CD4-positive, CD25-positive, alpha-beta regulatory T cell (primary cell): ENCODE measurements around the gene PLEKHA8. TPM values are rescaled to one million over a fixed set of nuclear protein-coding genes. Genes with fewer than 3 reads are reported as not detected.

Source experiments
- ATAC-seq, 2 donors: fragments of 150-1000 bp; cut with Tn5 transposase; one replicate each; pipeline ENCODE4 v1.10.0; 2021; ENCODE audit warnings: low read depth in 2 of 2, moderate number of reproducible peaks in 2 of 2, moderate library complexity in 1 of 2
- DNase-seq, 3 donors: peaks; one replicate each; pipeline versions ENCODE4 v3.0.0 to v3.0.0-alpha.2; 2012 to 2022; ENCODE audit warnings: mixed read lengths in 1 of 3
- H3K27ac ChIP-seq: one replicate; pipeline ENCODE4 v1.7.0; 2013; ENCODE audit warnings: mild to moderate bottlenecking, low read length; ENCODE audit not compliant: insufficient read depth, poor library complexity, severe bottlenecking
- H3K27me3 ChIP-seq: one replicate; pipeline ENCODE4 v1.7.0; 2013; ENCODE audit warnings: low read length; ENCODE audit not compliant: control insufficient read depth, insufficient read depth
- H3K36me3 ChIP-seq: one replicate; pipeline ENCODE4 v1.7.0; 2013; ENCODE audit warnings: mild to moderate bottlenecking, low read length, moderate library complexity; ENCODE audit not compliant: control insufficient read depth, insufficient read depth
- H3K4me1 ChIP-seq: 2 replicates; pipeline ENCODE4 v1.7.0; 2013; ENCODE audit warnings: mild to moderate bottlenecking, low read length; ENCODE audit not compliant: insufficient read depth, control insufficient read depth, poor library complexity, severe bottlenecking
- H3K4me3 ChIP-seq: one replicate; pipeline ENCODE4 v1.7.0; 2013; ENCODE audit warnings: low read depth, mild to moderate bottlenecking, low read length, moderate library complexity
- H3K9me3 ChIP-seq, 2 experiments: 1 replicate in 1 of 2; 2 replicates in 1 of 2; pipeline ENCODE4 v1.7.0; 2013; ENCODE audit warnings: low read length in 2 of 2, mild to moderate bottlenecking in 1 of 2, moderate library complexity in 1 of 2; ENCODE audit not compliant: control insufficient read depth in 2 of 2
- H3K27ac Mint-ChIP-seq, 3 donors: one replicate each; pipeline ENCODE4 v1.8.0; 2020 to 2022; ENCODE audit warnings: mild to moderate bottlenecking in 3 of 3, mixed read lengths in 3 of 3, moderate library complexity in 2 of 3
- H3K27me3 Mint-ChIP-seq: one replicate; pipeline ENCODE4 v1.8.0; 2022; ENCODE audit warnings: mild to moderate bottlenecking, mixed read lengths
- H3K36me3 Mint-ChIP-seq: one replicate; pipeline ENCODE4 v1.8.0; 2020; ENCODE audit warnings: mixed read lengths
- H3K4me1 Mint-ChIP-seq, 4 donors: one replicate each; pipeline ENCODE4 v1.8.0; 2020 to 2022; ENCODE audit warnings: mixed read lengths in 4 of 4, mild to moderate bottlenecking in 1 of 4
- H3K4me3 Mint-ChIP-seq, 4 donors: one replicate each; pipeline ENCODE4 v1.8.0; 2020 to 2022; ENCODE audit warnings: mild to moderate bottlenecking in 4 of 4, mixed read lengths in 4 of 4, moderate library complexity in 3 of 4
- H3K9me3 Mint-ChIP-seq, 7 donors: one replicate each; pipeline ENCODE4 v1.8.0; 2020 to 2022; ENCODE audit warnings: mixed read lengths in 7 of 7, mild to moderate bottlenecking in 3 of 7, moderate library complexity in 2 of 7
- polyA plus RNA-seq, 4 donors: library from polyadenylated mRNA; unstranded; fragments of 300-500 nt; fragmentation: Illumina TruSeq; gene quantifications; one replicate each; pipeline ENCODE4 v1.2.3, GENCODE V29; 2021
- total RNA-seq: library from RNA; stranded (reverse); gene quantifications from one replicate; pipeline ENCODE4 v1.2.3, GENCODE V29; 2022

The PLEKHA8 gene
- total and polyA plus RNA-seq, 5 donors from 2014 or later, result 3.1 to 15.2 (median 8.0) TPM

GRCh38 chr7:30172451-30172850 lies 144.2 kb downstream of the PLEKHA8 start:
- Mint-ChIP-seq H3K36me3 (no peaks in the 10 kb centered on the region), H3K27me3 (no peaks in the 10 kb centered on the region), H3K4me1 (peaks cover 0 to 11% (median 0%) of the 10 kb centered on the region in 4 donors), H3K4me3 (no peak overlapping the region), H3K9me3 (peaks cover 0 to 2% (median 0%) of the 10 kb centered on the region in 7 donors), H3K27ac (no peak overlapping the region)
- ATAC-seq (no peak), DNase-seq (no peak)
- Histone ChIP-seq H3K27ac (no peak overlapping the region), H3K36me3 (no peaks in the 10 kb centered on the region), H3K9me3 (no peaks in the 10 kb centered on the region), H3K4me1 (no peaks in the 10 kb centered on the region), H3K27me3 (no peaks in the 10 kb centered on the region), H3K4me3 (no peak overlapping the region)

- H3K4me1 ChIP-seq, result no peaks in the 10 kb centered on the region
- Mint-ChIP-seq H3K9me3 (peaks cover 0 to 2% (median 0%) of the 10 kb centered on the region in 7 donors), H3K4me3 (no peak overlapping the region), H3K4me1 (peaks cover 0 to 13% (median 0%) of the 10 kb centered on the region in 4 donors), H3K27me3 (no peaks in the 10 kb centered on the region), H3K27ac (peak overlapping the region in 1 of 3 donors; percentile 47), H3K36me3 (no peaks in the 10 kb centered on the region)
- H3K9me3 ChIP-seq, result no peaks in the 10 kb centered on the region
- no peak overlapping the region for H3K4me3 ChIP-seq
- H3K27me3 ChIP-seq, result no peaks in the 10 kb centered on the region
- no peaks in the 10 kb centered on the region for H3K36me3 ChIP-seq
- no peak overlapping the region for H3K27ac ChIP-seq
- no peak for ATAC-seq
- DNase-seq, result no peak
Observed at GRCh38 chr7:30173058-30173897, 145.1 kb downstream of the PLEKHA8 start.

DNA sequence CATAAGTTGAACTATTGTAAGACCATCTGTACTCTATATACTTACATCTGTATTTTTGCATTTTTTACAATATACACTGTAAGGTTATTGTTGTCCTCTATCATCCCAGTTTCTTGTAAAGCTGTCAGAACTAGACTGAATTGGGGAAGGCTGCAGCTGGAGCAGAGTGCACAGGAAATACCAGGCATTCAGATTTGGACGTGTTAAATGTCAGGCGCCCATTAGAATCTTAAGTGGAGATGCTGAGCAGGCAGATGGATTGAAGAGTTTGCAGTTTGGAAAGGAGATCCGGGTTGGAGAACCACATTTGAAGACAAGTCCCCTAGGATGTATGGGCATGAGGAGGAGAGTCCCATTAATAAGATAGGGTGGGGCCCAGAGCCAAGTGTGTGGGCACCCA lies 147.0 kb downstream of the PLEKHA8 start:
- no peak for DNase-seq
- H3K9me3 ChIP-seq, result no peaks in the 10 kb centered on the region
- H3K4me1 ChIP-seq, result peaks cover 8% of the 10 kb centered on the region

DNA sequence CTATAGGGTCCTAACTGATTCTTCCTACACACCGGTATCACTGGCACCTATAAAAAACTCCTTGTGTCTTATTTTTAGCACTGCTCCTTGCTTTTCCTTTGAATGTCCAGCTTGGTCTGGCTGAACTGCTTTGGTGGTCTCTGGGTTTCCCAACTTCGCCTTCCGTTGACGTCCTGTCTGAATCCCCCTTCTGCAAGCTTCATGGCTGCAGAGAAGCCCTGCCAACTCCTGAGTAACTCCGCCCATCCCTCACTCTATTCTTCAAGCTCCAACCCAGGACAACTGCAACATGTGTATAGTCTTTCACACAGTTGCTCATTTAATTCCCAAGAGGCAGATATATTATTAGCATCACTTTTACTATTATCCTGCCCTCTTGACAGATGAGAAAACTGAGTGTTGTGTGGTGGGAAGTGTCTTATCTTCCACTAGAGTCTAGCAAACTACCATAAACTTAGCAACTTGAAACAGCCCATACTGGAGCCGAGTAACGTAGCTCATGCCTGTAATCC lies 147.5 kb downstream of the PLEKHA8 start:
- no peaks in the 10 kb centered on the region for H3K36me3 ChIP-seq
- Mint-ChIP-seq H3K4me3 (no peak overlapping the region), H3K9me3 (peaks cover 0 to 2% (median 0%) of the 10 kb centered on the region in 7 donors), H3K4me1 (peaks cover 0 to 13% (median 10%) of the 10 kb centered on the region in 4 donors), H3K27me3 (no peaks in the 10 kb centered on the region), H3K27ac (peak overlapping the region in 1 of 3 donors; percentile 1), H3K36me3 (no peaks in the 10 kb centered on the region)
- H3K27ac ChIP-seq, result no peak overlapping the region
- peaks cover 8% of the 10 kb centered on the region for H3K4me1 ChIP-seq
- DNase-seq (no peak), ATAC-seq (no peak)
- H3K4me3 ChIP-seq, result no peak overlapping the region
- H3K9me3 ChIP-seq, result no peaks in the 10 kb centered on the region
- no peaks in the 10 kb centered on the region for H3K27me3 ChIP-seq

More for the DNA sequence above, 147.0 kb downstream of the PLEKHA8 start:
- ATAC-seq, result no peak
- Mint-ChIP-seq H3K27me3 (no peaks in the 10 kb centered on the region), H3K4me1 (peaks cover 0 to 13% (median 9%) of the 10 kb centered on the region in 4 donors), H3K27ac (no peak overlapping the region), H3K4me3 (no peak overlapping the region), H3K9me3 (peaks cover 0 to 2% (median 0%) of the 10 kb centered on the region in 7 donors), H3K36me3 (no peaks in the 10 kb centered on the region)
- Histone ChIP-seq H3K27me3 (no peaks in the 10 kb centered on the region), H3K27ac (no peak overlapping the region), H3K36me3 (no peaks in the 10 kb centered on the region), H3K4me3 (no peak overlapping the region)

DNA sequence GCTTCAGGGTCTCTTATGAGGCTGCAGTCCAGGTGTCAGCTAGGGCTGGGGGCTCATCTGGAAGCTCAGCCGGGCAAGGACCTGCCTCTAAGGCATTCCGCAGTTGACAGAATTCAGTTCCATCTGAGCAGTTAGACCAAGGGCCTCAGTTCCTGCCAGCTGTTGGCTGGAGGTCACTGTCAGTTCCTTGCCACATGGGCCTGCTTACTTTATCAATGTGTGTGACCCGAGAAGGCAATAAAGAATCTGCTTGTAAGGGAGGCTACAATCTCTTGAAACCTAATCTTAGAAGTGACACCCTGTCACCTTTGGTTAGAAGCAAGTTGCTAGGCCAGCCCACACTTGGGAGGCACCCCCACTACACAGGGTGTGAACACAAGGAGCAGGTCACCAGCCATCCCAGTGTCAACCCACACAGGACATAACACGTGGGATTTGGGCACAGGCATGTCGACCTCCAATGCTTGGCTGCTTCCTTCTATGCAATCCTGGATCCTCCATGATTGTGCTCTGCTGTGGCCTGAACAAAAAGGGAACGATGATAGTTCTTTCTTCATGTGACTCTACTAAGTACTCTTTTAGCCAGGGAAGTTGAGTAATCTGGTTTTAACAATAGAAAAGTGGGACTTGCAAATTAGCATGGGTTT lies 148.4 kb downstream of the PLEKHA8 start:
- H3K36me3 ChIP-seq, result no peaks in the 10 kb centered on the region
- H3K36me3 Mint-ChIP-seq, result no peaks in the 10 kb centered on the region
- H3K27ac ChIP-seq, result no peak overlapping the region
- ATAC-seq (no peak), DNase-seq (no peak)
- H3K9me3 Mint-ChIP-seq, result peaks cover 0 to 2% (median 0%) of the 10 kb centered on the region in 7 donors
- no peak overlapping the region for H3K4me3 ChIP-seq
- H3K27me3 ChIP-seq, result no peaks in the 10 kb centered on the region
- peaks cover 8% of the 10 kb centered on the region for H3K4me1 ChIP-seq
- no peak overlapping the region for H3K4me3 Mint-ChIP-seq
- no peak overlapping the region for H3K27ac Mint-ChIP-seq
- no peaks in the 10 kb centered on the region for H3K27me3 Mint-ChIP-seq
- H3K9me3 ChIP-seq, result no peaks in the 10 kb centered on the region
- H3K4me1 Mint-ChIP-seq, result peaks cover 0 to 13% (median 10%) of the 10 kb centered on the region in 4 donors

- Histone ChIP-seq H3K27me3 (no peaks in the 10 kb centered on the region), H3K4me3 (no peak overlapping the region), H3K4me1 (peaks cover 8% of the 10 kb centered on the region), H3K36me3 (no peaks in the 10 kb centered on the region), H3K27ac (no peak overlapping the region), H3K9me3 (no peaks in the 10 kb centered on the region)
- Mint-ChIP-seq H3K27me3 (no peaks in the 10 kb centered on the region), H3K4me3 (no peak overlapping the region), H3K4me1 (peaks cover 0 to 15% (median 10%) of the 10 kb centered on the region in 4 donors), H3K36me3 (no peaks in the 10 kb centered on the region), H3K9me3 (peaks cover 0 to 2% (median 0%) of the 10 kb centered on the region in 7 donors), H3K27ac (peak overlapping the region in 1 of 3 donors; percentile 64)
- DNase-seq (no peak), ATAC-seq (no peak)
Observed at GRCh38 chr7:30177186-30177585, 149.0 kb downstream of the PLEKHA8 start.

- H3K27ac ChIP-seq, result no peak overlapping the region
- no peak for ATAC-seq
- Mint-ChIP-seq H3K9me3 (peaks cover 0 to 2% (median 0%) of the 10 kb centered on the region in 7 donors), H3K4me1 (peaks cover 0 to 15% (median 10%) of the 10 kb centered on the region in 4 donors), H3K27me3 (no peaks in the 10 kb centered on the region), H3K27ac (no peak overlapping the region), H3K4me3 (no peak overlapping the region), H3K36me3 (no peaks in the 10 kb centered on the region)
- no peaks in the 10 kb centered on the region for H3K36me3 ChIP-seq
- H3K9me3 ChIP-seq, result no peaks in the 10 kb centered on the region
- no peak for DNase-seq
- H3K4me1 ChIP-seq, result peaks cover 8% of the 10 kb centered on the region
- no peaks in the 10 kb centered on the region for H3K27me3 ChIP-seq
- H3K4me3 ChIP-seq, result no peak overlapping the region
Observed at GRCh38 chr7:30177965-30178364, 149.8 kb downstream of the PLEKHA8 start.
